HT-29 (cell line): Measurements from ENCODE around the gene TCERG1. TPM values are rescaled to one million over a fixed set of nuclear protein-coding genes. Genes with fewer than 3 reads are reported as not detected.
A peak's percentile ranks its signal among the peaks of the same experiment; 100 is the strongest.

ENCODE experiments used
- DNase-seq: peaks from one replicate; pipeline ENCODE4 v3.0.0-alpha.2; 2015; ENCODE audit warnings: low spot score
- total RNA-seq: library from RNA; depleted of rRNA; stranded (reverse); fragments of >200 nt; shearing (Covaris generic); gene quantifications from 2 replicates; pipeline ENCODE4 v1.2.3, GENCODE V29; 2014; rRNA removed

Gene TCERG1
- total RNA-seq = 51.4 and 58.4 TPM in 2 replicates

- DNase-seq = peak; percentile 100
These were observed at the start of gene TCERG1 for GRCh38 chr5:146446861-146447733. TSS of gene TCERG1 (plus strand) at chr5:146447333. CDS start at chr5:146447350, 17 bp downstream.

DNA sequence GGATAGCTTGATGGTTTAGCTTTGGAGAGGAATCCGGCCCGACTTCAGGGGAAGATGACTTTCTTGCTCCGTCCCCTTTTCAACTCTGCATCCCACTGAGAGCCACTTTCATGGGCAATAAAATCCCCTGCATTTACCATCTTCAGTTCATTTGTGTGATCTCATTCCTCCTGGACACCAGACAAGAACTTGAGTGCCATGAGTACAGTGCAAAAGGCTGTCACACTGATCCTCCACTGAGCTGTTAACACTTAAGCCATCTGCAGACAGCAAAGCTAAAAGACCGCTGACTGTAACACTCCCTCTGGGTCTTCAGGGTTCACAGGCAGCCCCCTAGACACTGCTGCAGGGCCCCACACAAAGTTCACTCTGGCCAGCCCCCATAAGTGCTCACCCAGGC lies 48.3 kb upstream of the TCERG1 start:
- no peak for DNase-seq

DNA sequence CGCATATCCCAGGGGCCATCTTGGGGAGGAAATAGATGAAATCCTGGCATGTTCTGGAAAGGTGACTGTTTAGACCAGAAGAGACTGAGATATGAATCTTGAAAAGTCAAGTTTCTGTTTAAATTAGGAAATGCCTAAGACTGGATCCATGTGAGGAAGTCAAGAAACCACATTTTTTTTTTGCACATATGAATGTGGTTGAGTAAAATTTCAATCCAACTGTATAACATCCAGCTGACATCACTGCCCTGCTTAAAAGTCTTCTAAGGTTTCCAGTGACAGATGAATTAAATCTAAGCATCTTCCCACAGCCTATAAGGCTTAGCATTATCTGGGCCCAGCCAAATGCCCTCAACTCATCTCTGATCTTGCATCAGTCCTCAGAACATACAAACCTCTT lies 47.7 kb upstream of the TCERG1 start:
- DNase-seq = no peak

DNA sequence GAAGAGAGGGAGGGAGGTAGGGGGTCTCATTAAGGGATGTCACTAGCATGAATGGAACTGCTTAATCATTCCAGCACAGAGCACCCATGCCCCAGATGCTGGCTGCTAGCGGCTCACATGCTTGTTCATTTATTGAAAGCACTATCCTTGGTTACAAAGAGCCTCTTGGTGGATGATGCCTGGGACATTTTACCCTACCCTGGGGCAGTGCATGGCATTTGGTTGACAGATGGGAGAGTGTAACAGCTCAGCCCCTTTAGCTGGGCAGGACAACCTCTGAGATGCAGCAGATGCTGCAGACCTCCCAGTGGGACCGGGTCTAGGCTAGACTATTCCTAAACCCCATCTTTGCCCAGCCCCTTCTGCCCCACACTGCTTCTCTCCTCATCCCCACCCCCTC lies 46.9 kb upstream of the TCERG1 start:
- DNase-seq = no peak

GRCh38 chr5:146401021-146401420 lies 46.1 kb upstream of the TCERG1 start:
- no peak for DNase-seq

- DNase-seq = no peak
These were observed 44.2 kb upstream of the TCERG1 start for GRCh38 chr5:146402949-146403348.

- no peak for DNase-seq
These were observed 38.0 kb upstream of the TCERG1 start for GRCh38 chr5:146409054-146409671.

- DNase-seq = no peak
These were observed 36.9 kb upstream of the TCERG1 start for GRCh38 chr5:146410272-146410671.

GRCh38 chr5:146419696-146420095 lies 27.4 kb upstream of the TCERG1 start:
- DNase-seq = no peak

GRCh38 chr5:146425023-146425422 lies 22.1 kb upstream of the TCERG1 start:
- DNase-seq = no peak

GRCh38 chr5:146426305-146426704 lies 20.8 kb upstream of the TCERG1 start:
- DNase-seq = no peak

- DNase-seq = peak; percentile 49
These were observed 20.1 kb upstream of the TCERG1 start for GRCh38 chr5:146426853-146427618.

DNA sequence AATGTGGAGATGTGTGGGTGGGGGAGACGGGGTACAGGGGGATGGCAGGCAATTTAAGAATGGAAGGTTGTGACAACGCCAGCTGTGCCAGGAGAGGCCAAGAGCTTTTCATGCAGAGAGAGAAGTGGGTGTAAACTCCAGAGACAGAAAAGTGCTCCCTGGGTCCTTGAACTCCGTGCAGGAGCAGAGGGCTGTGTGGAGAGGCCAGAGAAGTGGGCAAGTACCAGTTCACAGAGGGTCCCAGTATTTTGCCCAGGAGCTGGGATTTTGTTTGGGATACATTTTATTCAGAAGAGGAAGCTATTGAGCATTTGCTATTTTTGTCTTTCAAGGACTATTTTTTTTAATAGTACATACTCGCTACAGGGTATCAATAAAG lies 19.5 kb upstream of the TCERG1 start:
- no peak for DNase-seq

DNA sequence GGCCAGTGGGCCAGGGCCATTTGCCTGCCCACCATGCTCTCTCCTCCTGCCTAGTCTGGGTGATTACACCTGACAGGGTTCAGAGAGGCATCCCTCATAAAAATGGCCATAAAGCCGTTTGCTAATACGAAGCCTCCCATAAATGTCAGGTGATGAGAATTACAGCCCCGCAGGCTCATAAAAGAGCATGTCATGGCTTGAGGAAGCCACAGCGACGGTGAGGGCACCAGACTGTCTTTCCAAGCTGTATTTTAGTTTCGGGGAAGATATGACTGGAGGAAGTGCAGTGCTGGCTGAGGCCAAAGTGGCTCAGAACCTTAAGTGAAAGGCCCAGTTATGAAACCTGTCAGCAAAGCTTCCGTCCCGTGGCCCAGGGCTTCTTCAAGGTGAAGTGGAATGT lies 18.5 kb upstream of the TCERG1 start:
- DNase-seq = peak; percentile 36

GRCh38 chr5:146440353-146440752 lies 6.8 kb upstream of the TCERG1 start:
- no peak for DNase-seq

DNA sequence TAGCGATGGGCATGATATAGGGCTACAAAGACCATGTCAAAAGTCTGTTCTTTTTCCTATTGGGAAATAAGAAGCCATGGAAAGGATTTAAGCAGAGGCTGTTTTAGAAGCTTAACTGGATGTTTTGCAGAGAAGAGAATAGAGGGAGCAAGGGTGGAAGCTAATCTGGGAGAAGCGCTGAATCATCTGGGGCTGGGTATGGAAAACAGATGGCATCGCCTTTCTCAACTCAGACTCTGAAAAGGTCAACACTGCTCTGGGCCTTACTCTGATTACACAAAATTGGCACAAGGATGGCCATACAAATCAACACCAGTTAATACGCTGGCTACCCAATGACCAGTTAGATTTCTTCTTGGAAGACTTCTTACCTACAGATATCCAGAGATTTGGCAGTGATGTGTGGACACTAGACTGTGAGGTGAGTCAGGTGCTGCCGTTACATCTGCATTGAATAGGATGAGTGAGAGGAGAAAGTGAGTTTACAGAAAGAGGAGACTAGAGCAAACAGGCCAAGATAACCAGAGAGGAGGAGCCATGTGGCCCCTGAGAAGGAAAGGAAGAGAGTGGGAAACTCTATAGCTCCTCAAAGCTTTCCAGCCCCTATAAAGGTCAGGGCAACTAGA lies 6.2 kb upstream of the TCERG1 start:
- no peak for DNase-seq

DNA sequence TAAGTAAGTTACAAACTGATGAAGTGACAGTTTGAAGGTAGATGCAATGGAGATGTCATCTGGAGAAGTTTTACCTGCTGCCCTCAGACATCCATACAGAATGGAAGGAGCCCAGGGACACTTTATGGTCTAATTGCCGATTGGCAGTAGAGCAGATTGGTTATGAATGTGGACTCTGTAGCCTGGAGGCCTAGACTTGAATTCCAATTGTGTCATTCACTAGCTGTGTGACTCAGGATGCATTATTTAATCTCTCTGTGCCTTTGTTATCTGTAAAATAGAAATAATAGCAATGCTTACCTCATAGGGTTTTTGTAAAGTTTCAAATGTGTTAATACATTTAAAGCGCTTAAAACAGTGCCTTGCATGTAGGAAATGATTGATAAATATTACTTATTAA lies 5.2 kb upstream of the TCERG1 start:
- DNase-seq = no peak

GRCh38 chr5:146447734-146448380 lies 724 bp downstream of the TCERG1 start:
- DNase-seq = peak; percentile 64

- no peak for DNase-seq
These were observed 1.8 kb downstream of the TCERG1 start for GRCh38 chr5:146448783-146449519.

DNA sequence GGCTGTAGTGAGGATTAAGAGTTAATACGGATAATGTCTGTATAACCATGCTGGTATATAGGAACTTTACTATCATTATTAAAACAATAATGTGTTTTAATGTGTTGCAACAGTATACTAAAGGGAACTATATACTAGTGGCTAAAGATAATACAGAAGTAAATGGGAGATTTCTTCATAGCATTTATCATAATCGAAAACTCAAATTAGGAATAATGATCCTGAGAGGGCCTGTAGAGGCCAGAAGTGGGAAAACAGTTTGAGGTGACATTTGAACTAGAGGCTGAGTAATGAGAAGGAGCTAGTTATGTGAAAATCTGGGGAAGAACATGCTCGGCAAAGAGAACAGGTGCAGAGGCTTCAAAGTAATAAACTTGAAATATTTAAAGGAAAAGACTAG lies 2.9 kb downstream of the TCERG1 start:
- no peak for DNase-seq

DNA sequence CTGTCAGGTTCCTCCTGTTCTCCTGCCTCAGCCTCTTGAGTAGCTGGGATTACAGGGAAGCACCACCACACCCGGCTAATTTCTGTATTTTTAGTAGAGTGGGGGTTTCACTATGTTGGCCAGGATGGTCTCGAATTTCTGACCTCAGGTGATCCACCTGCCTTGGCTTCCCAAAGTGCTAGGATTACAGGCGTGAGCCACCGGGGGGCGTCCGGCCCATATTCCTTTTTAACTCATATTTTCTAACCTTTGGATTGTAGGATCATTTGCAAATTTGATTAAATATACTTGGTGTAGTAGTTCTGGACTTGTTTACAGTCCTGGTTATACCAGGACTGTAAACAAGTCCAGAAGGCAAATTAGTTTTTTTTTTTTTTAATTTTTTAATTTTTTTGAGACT lies 4.3 kb downstream of the TCERG1 start:
- DNase-seq = no peak
